ENCODE results near the gene PFN3. TPM values are rescaled to one million over a fixed set of nuclear protein-coding genes. Genes with fewer than 3 reads are reported as not detected.

PFN3 gene
- total and polyA plus RNA-seq, 2 of the 13 experiments (the other 11 are each of a cell fraction or from before 2014, with no cell fraction given) = not detected

DNA sequence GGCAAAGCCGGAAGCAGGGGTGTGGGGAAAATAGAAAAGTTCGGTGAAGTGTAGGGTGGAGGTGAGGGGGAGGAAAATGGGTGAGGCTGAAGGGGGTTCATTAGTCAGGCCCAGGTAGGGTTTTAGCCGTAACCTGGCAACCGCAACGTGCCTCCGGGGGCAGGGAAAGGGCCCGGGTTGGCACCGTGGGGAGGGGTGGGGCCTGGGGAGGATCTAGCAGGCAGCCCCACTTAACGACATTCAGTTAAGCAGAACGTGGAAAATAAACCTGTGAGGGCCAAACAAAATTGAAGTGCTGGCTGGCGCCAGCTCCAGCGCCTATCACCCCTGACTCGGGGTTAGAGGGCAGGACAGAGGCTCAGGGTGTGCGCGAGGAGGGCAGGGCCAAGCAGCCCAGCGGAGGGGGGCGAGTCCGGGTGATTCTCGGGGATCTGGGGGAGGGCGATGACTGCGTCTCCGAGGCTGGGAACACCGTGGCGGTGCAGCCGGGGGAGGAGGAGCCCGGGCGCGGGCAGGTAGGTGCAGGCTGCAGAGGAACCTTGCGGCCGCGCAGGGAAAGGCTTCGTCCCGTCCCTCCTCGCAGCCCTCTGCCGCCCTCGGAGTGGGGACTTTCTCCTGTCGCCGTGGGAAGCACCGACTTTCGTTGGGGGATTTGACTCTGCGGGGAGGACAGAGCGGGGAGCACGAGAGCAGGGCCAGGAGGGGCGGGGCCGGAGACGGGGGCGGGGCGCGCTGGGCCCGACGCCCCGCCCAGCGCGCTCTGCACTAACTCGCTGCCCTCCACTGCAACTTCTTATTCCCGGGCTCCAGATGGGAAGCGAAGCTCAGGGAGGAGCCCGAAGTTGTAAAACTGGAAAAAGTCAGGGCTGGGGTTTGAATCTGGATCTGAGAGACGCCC lies 37.6 kb downstream of the PFN3 start (continued):
- 0 out of 2 replicates have a peak, but pooled peaks have one; percentile 26 for TF ChIP-seq MYC (CRISPR knock-in tag; IDR thresholded peaks at IDR 0.05; ENCODE audit: borderline replicate concordance)
- no peak for TF ChIP-seq ZNF530 (CRISPR knock-in tag; IDR thresholded peaks at IDR 0.05; ENCODE audit: low read depth)
- TF ChIP-seq CHD4 (IDR thresholded peaks at IDR 0.05; ENCODE audit: borderline replicate concordance, low read length) = no peak
- peak; percentile 20; the same call in 1 of the 2 replicates for TF ChIP-seq CBX5 (CRISPR knock-in tag; IDR thresholded peaks at IDR 0.05; ENCODE audit: borderline replicate concordance)
- TF ChIP-seq ZNF556 (CRISPR knock-in tag; IDR thresholded peaks at IDR 0.05; ENCODE audit: borderline replicate concordance) = 0 out of 2 replicates have a peak, but pooled peaks have one; percentile 34
- TF ChIP-seq TBP (CRISPR knock-in tag; IDR thresholded peaks at IDR 0.05) = no peak
- TF ChIP-seq ZNF430 (CRISPR knock-in tag; IDR thresholded peaks at IDR 0.05) = 0 out of 2 replicates have a peak, but pooled peaks have one; percentile 42
- no peak for TF ChIP-seq ZNF101 (CRISPR knock-in tag; IDR thresholded peaks at IDR 0.05; ENCODE audit: borderline replicate concordance, low read depth)
- no peak for TF ChIP-seq SRY (CRISPR knock-in tag; IDR thresholded peaks at IDR 0.05)
- TF ChIP-seq SALL1 (CRISPR knock-in tag; IDR thresholded peaks at IDR 0.05) = peak; percentile 66
- TF ChIP-seq, protein P1, sequence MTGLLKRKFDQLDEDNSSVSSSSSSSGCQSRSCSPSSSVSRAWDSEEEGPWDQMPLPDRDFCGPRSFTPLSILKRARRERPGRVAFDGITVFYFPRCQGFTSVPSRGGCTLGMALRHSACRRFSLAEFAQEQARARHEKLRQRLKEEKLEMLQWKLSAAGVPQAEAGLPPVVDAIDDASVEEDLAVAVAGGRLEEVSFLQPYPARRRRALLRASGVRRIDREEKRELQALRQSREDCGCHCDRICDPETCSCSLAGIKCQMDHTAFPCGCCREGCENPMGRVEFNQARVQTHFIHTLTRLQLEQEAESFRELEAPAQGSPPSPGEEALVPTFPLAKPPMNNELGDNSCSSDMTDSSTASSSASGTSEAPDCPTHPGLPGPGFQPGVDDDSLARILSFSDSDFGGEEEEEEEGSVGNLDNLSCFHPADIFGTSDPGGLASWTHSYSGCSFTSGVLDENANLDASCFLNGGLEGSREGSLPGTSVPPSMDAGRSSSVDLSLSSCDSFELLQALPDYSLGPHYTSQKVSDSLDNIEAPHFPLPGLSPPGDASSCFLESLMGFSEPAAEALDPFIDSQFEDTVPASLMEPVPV (CRISPR knock-in tag; IDR thresholded peaks at IDR 0.05) = 0 out of 2 replicates have a peak, but pooled peaks have one; percentile 31

Data from HepG2 (cell line).